Prostate gland (tissue), 2 donors: Measurements from ENCODE around the gene RARB.

Experiments used
- CTCF ChIP-seq, 4 experiments: fragments of 200-600 bp in 2 of 4; fragments of 450-650 bp in 2 of 4; sonication (generic) in 2 of 4; IDR thresholded peaks; 1 replicate in 3 of 4; 2 replicates in 1 of 4; pipeline ENCODE4 v1.5.1; 2016 to 2019; ENCODE audit warnings: antibody characterized with exemption in 4 of 4, mild to moderate bottlenecking in 2 of 4, moderate library complexity in 2 of 4
- POLR2A ChIP-seq: fragments of 450-650 bp; IDR thresholded peaks from one replicate; pipeline ENCODE4 v1.6.1; 2016; ENCODE audit warnings: antibody characterized with exemption, mild to moderate bottlenecking
- POLR2AphosphoS5 ChIP-seq: sonication (generic); formaldehyde crosslinking; IDR thresholded peaks from one replicate; pipeline ENCODE4 v1.6.1; 2017; ENCODE audit warnings: antibody characterized with exemption

DNA sequence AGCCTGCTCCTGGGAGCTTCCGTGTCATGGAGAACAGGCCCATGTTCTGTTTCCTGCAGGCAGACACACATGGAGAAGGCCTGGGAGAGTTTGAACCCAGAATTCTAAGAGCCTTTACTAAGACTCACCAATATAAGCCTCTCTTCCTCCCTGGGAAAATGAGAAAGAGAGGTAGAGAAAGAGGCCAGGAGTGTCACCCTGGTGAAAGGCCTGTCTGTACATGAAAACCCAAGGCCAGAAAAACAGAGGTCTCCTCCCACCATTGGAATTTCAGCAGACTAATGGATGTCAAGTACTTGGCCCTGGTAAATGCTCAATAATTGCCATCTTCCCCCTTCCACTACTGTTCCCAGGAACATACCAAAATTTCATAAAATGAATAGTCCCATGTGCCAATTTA lies 119.0 kb downstream of the RARB start:
- TF ChIP-seq CTCF (IDR thresholded peaks at IDR 0.05) (no peak), POLR2A (no peak), POLR2AphosphoS5 (no peak)
